GM12892 (cell line): ENCODE measurements around the gene CEP41.

ENCODE experiments used
- DNase-seq: peaks from one replicate; pipeline ENCODE4 v3.0.0; 2011; ENCODE audit not compliant: insufficient read length
- FAIRE-seq: peaks from 2 replicates; lab custom pipeline; 2011; peaks lifted over from hg19 to GRCh38; lab: Jason Lieb, UNC
- POLR2A ChIP-seq: IDR thresholded peaks from 2 replicates; pipeline ENCODE4 v1.6.1; 2011; ENCODE audit warnings: low read depth, low read length, control low read depth
- POLR2AphosphoS5 ChIP-seq: IDR thresholded peaks from 2 replicates; pipeline ENCODE4 v1.6.1; 2011; ENCODE audit warnings: low read depth, low read length, control low read depth
- TAF1 ChIP-seq: IDR thresholded peaks from 2 replicates; pipeline ENCODE4 v1.6.1; 2011; ENCODE audit warnings: low read depth, mild to moderate bottlenecking, control low read depth, low read length, borderline replicate concordance

The CEP41 gene

DNA sequence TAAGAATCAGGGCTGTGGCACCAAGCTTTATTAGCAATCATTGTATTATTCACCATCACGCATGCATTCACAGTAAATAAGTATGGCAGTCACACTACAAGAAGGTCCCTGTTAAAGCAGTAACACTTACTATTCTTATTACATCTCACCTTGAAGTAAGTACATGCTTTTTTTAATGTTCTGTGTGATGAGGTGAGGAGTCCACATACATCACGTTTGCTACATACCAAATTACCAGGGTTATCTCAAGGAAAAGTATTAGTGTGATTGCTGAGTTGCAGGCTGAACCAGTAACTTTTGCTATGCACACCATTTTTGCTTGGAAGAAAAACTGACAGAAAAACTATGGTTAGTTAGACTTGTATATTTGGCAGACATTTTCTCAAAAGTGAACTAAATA, 35.8 kb downstream of the CEP41 start:
- DNase-seq (no peak), FAIRE-seq (no peak)
- no peak for TF ChIP-seq POLR2A
- TF ChIP-seq TAF1, result no peak
- TF ChIP-seq POLR2AphosphoS5, result no peak

DNA sequence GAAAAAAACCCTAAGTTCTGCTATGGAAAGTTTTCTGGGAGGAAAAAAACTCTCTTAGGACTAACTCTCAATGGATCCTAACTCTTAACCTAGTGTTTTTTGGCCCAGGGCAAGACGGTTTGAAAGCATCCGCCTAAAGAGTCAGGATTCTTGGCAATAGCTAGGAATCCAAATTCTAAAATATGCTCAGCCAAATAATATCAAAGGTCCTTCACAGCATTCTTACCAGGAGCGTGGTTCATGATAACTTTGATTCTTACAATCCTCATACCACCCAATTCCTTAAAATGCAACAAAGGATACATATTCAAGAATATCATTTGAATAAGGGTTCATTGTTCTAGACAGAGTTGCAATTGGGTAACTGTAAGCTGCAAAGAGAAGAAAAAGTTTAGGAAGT, 39.2 kb downstream of the CEP41 start:
- TF ChIP-seq TAF1 (no peak), POLR2A (no peak), POLR2AphosphoS5 (no peak)
- no peak for FAIRE-seq

DNA sequence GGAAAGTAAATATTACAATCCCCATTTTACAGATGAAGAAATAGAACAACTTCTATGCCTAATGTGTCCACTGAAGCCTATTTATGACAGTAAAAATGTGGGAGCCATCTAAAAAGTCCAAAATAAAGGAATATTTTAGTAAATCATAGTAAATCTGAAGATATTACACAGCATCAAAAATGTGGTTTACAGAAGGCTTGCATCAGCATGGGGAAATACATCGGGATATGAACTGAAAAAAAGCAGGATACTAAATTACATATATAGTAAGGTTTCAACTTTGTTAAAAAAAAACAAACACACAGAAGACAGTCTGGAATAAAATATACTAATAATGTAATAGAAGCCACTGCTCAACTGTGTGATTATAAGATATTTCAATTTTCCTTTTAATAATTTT, 39.7 kb downstream of the CEP41 start:
- TF ChIP-seq POLR2A, result no peak
- TF ChIP-seq TAF1, result no peak
- no peak for TF ChIP-seq POLR2AphosphoS5
- FAIRE-seq (no peak), DNase-seq (no peak)

More for the DNA sequence above, 39.2 kb downstream of the CEP41 start:
- DNase-seq, result no peak

DNA sequence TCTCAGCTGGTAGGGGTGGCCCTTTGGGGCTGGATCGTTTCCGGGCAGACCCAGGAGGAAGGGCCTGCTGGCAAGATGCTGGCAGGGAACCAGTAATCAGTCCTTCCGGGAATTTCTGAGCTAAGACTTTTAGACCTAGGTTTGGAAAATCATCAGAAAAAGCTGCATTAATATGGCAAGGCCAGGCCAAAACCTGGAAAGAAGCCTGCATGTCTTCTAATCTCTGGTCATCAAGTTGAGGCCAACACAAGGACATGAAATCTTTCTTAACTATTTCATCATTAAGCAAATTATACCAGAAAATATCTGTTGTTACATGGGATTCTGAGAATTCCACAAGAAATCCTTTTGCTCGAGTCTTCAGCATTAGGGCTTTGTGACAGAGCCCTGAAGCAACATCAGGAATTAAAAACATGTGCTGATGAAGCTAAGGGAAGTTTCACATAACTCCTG, 40.7 kb downstream of the CEP41 start:
- DNase-seq, result no peak
- FAIRE-seq, result no peak
- TF ChIP-seq TAF1 (no peak), POLR2AphosphoS5 (no peak), POLR2A (no peak)

DNA sequence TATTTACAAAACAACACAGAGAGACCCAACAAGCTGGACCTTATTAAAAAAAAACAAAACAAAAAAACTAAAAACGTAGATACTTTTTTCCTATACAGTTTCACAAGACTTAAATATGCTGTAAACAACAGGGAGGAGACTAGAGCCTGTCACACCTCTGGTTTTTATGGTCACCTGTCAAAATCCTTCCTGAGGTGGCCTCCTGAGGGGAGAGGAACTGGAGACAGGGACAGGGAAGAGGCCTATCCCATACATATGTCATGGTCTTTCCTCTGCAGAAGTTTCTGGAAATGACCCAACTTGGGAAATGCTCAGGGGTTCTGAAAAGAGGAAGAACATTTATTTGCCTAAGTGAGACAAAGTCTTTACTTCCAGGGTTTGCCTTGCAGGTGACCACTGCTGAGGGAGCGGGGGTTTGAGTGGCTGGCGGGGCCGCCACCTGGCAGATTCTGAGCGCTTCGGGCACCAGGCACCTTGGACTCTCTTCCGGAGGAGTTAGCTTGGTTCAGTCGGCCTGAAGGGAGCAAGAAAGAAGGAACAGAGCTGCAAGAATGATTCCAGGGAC, 42.2 kb downstream of the CEP41 start:
- TF ChIP-seq POLR2A (no peak), POLR2AphosphoS5 (no peak), TAF1 (no peak)
- no peak for DNase-seq
- no peak for FAIRE-seq

DNA sequence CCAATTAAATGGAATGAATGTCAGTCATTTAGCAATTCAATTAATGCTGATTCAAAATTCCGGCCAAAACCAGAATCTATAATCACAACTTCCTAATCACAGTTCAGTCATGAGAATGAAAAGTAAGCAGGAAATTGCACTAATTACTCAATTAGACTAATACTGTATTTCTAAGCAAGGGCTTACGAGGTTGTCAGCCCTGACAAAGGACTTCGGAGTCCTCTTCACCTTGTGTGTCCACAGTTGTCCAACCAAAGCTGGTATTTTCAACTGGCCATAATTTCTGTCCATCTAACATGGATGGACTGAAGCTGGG, 43.1 kb downstream of the CEP41 start:
- DNase-seq (no peak), FAIRE-seq (no peak)
- no peak for TF ChIP-seq POLR2AphosphoS5
- no peak for TF ChIP-seq POLR2A
- no peak for TF ChIP-seq TAF1

DNA sequence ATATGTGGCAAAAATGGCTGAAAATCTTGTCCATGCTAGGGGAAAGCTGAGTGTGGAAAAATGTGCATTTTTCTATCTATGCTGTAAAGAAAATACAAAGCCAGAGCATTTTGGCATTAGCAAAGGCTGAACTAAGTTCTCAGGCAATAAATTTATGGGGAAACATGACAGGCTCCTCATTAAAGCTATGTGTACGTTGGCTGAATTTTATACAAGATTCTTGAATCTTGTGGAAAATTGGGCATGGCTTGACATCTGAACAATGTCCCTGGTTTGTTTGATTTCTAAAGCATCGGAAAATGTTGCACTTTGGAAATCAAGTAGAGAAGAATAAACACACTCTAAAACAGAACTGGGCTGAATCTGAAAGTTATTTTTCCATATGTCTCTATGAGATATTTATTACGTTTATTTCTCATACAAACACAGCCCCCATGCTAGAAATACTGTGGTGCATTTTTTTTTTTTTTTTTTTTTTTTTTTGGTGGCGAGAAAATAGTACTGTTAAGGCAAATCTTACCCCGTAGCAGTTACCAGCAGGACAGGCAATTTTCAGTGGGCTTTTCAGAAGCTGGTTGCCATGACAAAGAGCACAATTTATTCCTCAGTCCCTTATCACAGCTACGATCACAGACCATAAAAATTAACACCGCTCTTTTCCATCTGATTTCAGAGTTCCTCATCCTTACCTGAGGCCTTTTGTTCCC, 43.6 kb downstream of the CEP41 start:
- TF ChIP-seq TAF1, result no peak
- no peak for TF ChIP-seq POLR2AphosphoS5
- no peak for TF ChIP-seq POLR2A
- no peak for FAIRE-seq
- no peak for DNase-seq

DNA sequence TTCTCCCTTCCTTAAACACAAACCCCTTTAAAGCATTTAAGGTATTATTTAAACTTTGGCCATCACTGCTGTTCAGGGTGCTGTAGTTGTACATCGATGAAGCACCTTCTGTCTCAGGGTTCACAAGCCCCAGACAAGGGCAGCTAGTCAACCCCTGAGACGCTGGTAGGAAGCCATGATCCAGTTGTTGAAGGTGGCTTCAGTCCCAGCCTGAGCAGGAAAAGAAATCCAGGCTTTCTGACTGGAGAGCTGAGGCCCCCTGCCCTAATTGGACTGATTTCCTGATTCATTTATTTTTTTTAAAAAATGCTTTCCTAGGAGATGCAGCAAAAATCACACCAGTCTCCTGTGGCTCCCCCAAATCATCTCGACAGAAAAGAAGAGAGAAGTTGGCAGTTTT, 44.7 kb downstream of the CEP41 start:
- no peak for FAIRE-seq
- DNase-seq, result no peak
- TF ChIP-seq TAF1 (no peak), POLR2AphosphoS5 (no peak), POLR2A (no peak)

DNA sequence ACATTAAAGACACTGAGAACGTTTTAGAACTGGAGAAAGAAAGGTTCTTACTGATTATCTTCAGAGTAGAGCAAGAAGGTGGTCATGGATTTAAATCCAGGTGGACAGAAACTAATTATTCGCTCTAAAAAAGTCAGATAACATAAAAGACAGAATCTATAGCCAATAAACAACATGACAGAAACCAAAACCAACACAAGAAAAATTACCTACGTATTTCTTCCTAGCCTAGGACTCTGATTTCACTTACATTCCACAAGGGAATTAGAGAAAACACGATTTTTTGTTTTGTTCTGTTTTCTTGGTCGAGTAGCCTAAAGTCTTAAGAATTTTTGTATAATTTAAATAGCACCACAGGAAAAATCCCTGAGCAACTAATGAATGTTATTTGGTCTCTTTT, 45.4 kb downstream of the CEP41 start:
- FAIRE-seq, result no peak
- no peak for DNase-seq
- TF ChIP-seq POLR2AphosphoS5, result no peak
- TF ChIP-seq TAF1, result no peak
- TF ChIP-seq POLR2A, result no peak

DNA sequence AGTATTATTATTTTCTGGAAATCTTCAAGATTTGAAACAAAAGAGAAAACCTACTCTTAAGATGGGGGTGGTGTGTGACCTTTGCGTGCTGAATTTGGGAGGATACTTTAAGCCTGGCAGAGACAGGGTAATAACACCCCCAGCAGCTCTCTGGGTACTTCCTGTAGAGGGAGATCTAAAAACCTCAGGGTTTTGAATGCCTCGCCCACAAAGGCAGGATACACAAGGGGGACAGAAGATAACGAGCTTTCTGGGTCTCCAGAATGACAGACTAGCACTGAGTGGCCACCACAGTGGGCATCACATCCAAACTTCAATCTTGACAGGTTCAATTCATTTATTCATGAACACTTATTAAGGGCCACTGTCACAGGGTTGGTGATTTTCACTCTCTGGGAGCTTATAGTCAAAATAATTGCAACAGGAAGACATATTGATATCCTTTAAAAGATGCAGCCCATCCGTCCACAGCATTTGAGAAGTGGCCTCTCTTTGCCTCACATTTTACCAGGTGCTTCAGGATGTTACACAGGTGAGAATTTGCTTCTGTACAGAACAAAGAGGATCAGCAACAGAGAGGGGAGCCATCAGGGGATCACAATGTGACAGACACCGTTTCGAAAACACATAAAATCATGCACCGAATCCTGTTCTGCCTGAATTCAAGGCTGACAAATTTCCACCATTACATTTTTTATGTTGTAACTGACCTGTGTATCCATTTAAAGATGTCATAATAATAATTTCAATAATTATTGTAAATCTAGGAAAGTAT, 46.2 kb downstream of the CEP41 start:
- no peak for FAIRE-seq
- TF ChIP-seq POLR2AphosphoS5 (no peak), TAF1 (no peak), POLR2A (no peak)
- DNase-seq, result no peak

DNA sequence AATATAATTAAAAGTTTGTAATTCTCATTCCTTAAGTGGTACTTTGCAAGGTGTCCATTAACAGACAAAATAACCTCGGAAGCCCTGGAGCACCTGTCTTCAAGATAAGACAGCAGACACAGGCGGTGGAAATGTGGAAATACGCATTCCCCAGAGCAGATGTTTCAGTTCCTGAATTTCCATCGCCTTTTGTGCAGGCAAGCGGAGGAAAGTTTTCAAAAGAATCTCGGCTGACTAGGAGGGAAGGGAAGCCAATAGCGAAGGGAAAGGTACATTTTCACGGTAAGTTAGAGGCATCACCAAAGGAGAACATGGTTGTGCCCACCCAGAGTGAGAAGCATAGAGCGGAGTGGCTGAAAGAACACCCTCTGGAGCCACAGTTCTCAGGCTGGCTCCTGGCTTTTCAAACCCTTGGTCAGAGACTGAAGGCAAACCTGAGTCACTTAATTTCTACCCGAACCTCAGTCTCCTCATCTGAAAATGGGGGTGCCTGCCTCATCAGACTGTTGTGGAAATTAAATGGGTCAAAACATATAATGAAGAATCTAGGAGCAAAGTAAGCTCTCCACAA, 46.9 kb downstream of the CEP41 start:
- TF ChIP-seq TAF1 (no peak), POLR2A (no peak), POLR2AphosphoS5 (no peak)
- FAIRE-seq (no peak), DNase-seq (no peak)

DNA sequence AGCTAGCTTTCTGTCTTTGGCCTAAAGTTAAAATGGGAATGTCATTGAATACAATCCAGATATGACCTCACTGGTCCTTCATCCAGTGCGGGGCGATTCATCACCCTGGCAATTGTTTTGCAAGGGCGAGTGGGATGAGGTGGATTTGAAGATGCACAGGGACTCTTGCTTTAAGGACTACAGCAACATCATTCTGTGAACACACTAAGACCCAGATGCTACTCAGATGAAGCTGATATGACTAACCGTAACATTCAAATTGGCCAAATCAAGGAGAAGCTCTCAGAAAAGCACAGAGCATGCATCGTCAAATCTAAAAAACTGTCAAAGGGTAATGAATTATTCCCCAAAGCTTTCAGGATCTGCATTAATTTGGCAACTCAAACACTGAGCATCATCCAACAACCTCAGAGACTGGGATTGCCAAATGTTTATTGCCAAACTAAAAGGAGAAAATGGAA, 47.7 kb downstream of the CEP41 start:
- TF ChIP-seq TAF1 (no peak), POLR2AphosphoS5 (no peak), POLR2A (no peak)
- FAIRE-seq (no peak), DNase-seq (no peak)
